Neural cell (in vitro differentiated cells): ENCODE data around the gene SKOR2. TPM values are rescaled to one million over a fixed set of nuclear protein-coding genes. Genes with fewer than 3 reads are reported as not detected.

Source experiments
- H2AFZ ChIP-seq: fragments of 200-600, 300-800 bp; sonication (generic), shearing (Covaris generic); 2 replicates; pipeline ENCODE4 v1.6.0; 2014; ENCODE audit warnings: low read depth, mild to moderate bottlenecking, antibody characterized with exemption, low read length, moderate library complexity
- H3F3A ChIP-seq: fragments of 200-600 bp; shearing (Covaris generic); 2 replicates; pipeline ENCODE4 v1.6.1; 2016; ENCODE audit warnings: mild to moderate bottlenecking, moderate library complexity, mixed read lengths, antibody characterized with exemption, low read length; ENCODE audit not compliant: insufficient read depth, poor library complexity, severe bottlenecking
- H3K27ac ChIP-seq: fragments of 200-600, 300-800 bp; sonication (generic), shearing (Covaris generic); 2 replicates; pipeline ENCODE4 v1.5.1; 2014; ENCODE audit warnings: mild to moderate bottlenecking, low read length, moderate library complexity
- H3K27me3 ChIP-seq: fragments of 300-800, 200-600 bp; sonication (generic), shearing (Covaris generic); 2 replicates; pipeline ENCODE4 v1.6.0; 2014; ENCODE audit warnings: mild to moderate bottlenecking, low read depth, low read length, moderate library complexity; ENCODE audit not compliant: insufficient read depth
- H3K36me3 ChIP-seq: fragments of 300-800, 200-600 bp; sonication (generic), shearing (Covaris generic); 2 replicates; pipeline ENCODE4 v1.5.1; 2014; ENCODE audit warnings: mild to moderate bottlenecking, antibody characterized with exemption, low read length, moderate library complexity; ENCODE audit not compliant: insufficient read depth
- H3K4me2 ChIP-seq: fragments of 300-800, 200-600 bp; sonication (generic), shearing (Covaris generic); 2 replicates; pipeline ENCODE4 v1.6.0; 2014; ENCODE audit warnings: mild to moderate bottlenecking, low read length
- H3K4me3 ChIP-seq: fragments of 300-800, 200-600 bp; sonication (generic), shearing (Covaris generic); 2 replicates; pipeline ENCODE4 v1.5.1; 2014; ENCODE audit warnings: mild to moderate bottlenecking, low read length, moderate library complexity
- H3K79me2 ChIP-seq: fragments of 200-600 bp; shearing (Covaris generic); replicated peaks from 2 replicates; pipeline ENCODE4 v1.6.0; 2014; ENCODE audit warnings: mild to moderate bottlenecking, low read length, moderate library complexity; ENCODE audit not compliant: insufficient read depth
- H3K9ac ChIP-seq: fragments of 300-800, 200-600 bp; sonication (generic), shearing (Covaris generic); 2 replicates; pipeline ENCODE4 v1.6.1; 2016; ENCODE audit warnings: mild to moderate bottlenecking, low read length, mixed read lengths
- H3K9me2 ChIP-seq: fragments of 200-600 bp; shearing (Covaris generic); 2 replicates; pipeline ENCODE4 v1.6.1; 2016; ENCODE audit warnings: mild to moderate bottlenecking, low read length, mixed read lengths; ENCODE audit not compliant: insufficient read depth
- H3K9me3 ChIP-seq: fragments of 200-600, 300-800 bp; sonication (generic), shearing (Covaris generic); 2 replicates; pipeline ENCODE4 v1.6.1; 2016; ENCODE audit warnings: mild to moderate bottlenecking, mixed run types, low read length, moderate library complexity, mixed read lengths
- H4K20me1 ChIP-seq: fragments of 200-600 bp; shearing (Covaris generic); 2 replicates; pipeline ENCODE4 v1.6.1; 2016; ENCODE audit warnings: mild to moderate bottlenecking, mixed run types; ENCODE audit not compliant: insufficient read depth
- CTCF ChIP-seq: fragments of 450-650 bp; IDR thresholded peaks from 2 replicates; pipeline ENCODE4 v1.5.1; 2014; ENCODE audit warnings: antibody characterized with exemption, mild to moderate bottlenecking, moderate library complexity; ENCODE audit not compliant: poor library complexity, severe bottlenecking
- EP300 ChIP-seq: fragments of 450-650 bp; conservative IDR thresholded peaks from 2 replicates; pipeline ENCODE4 v1.6.1; 2014; ENCODE audit warnings: antibody characterized with exemption, mild to moderate bottlenecking, moderate library complexity; ENCODE audit not compliant: poor library complexity, severe bottlenecking
- EZH2 ChIP-seq: fragments of 200-600, 300-800 bp; shearing (Covaris generic), sonication (generic); IDR thresholded peaks from 2 replicates; pipeline ENCODE4 v1.6.1; 2014; ENCODE audit warnings: antibody characterized with exemption, low read length, borderline replicate concordance, mild to moderate bottlenecking; ENCODE audit not compliant: insufficient read depth, poor library complexity, severe bottlenecking
- MXI1 ChIP-seq: fragments of 450-650 bp; conservative IDR thresholded peaks from 2 replicates; pipeline ENCODE4 v1.6.1; 2014; ENCODE audit warnings: antibody characterized with exemption, mild to moderate bottlenecking; ENCODE audit not compliant: poor library complexity, severe bottlenecking
- POLR2AphosphoS5 ChIP-seq: IDR thresholded peaks from 2 replicates; pipeline ENCODE4 v1.6.1; 2012
- RAD21 ChIP-seq: fragments of 450-650 bp; conservative IDR thresholded peaks from 2 replicates; pipeline ENCODE4 v1.6.1; 2014; ENCODE audit warnings: antibody characterized with exemption, mild to moderate bottlenecking, moderate library complexity
- REST ChIP-seq: IDR thresholded peaks from 2 replicates; pipeline ENCODE4 v1.6.1; 2012; ENCODE audit warnings: borderline replicate concordance
- SMC3 ChIP-seq: fragments of 450-650 bp; conservative IDR thresholded peaks from 2 replicates; pipeline ENCODE4 v1.6.1; 2014; ENCODE audit warnings: antibody characterized with exemption, mild to moderate bottlenecking, moderate library complexity; ENCODE audit not compliant: poor library complexity
- TAF1 ChIP-seq: IDR thresholded peaks from 2 replicates; pipeline ENCODE4 v1.6.1; 2012; ENCODE audit warnings: low read depth
- polyA plus RNA-seq: library from polyadenylated mRNA; depleted of rRNA; stranded (reverse); fragments of >200 nt; gene quantifications from 2 replicates; pipeline ENCODE4 v1.2.3, GENCODE V29; 2014

The SKOR2 gene
- polyA plus RNA-seq, 1 donor from 2014 or later: not detected

- TF ChIP-seq EZH2 (no peak), CTCF (no peak), POLR2AphosphoS5 (no peak), MXI1 (no peak)
- no peaks in the 10 kb centered on the region for H3K36me3 ChIP-seq
- H3K79me2 ChIP-seq: peaks cover 11% of the 10 kb centered on the region
- H3K4me3 ChIP-seq: no peak overlapping the region
- no peak overlapping the region for H2AFZ ChIP-seq
- H4K20me1 ChIP-seq: no peaks in the 10 kb centered on the region
- H3K9me2 ChIP-seq: no peaks in the 10 kb centered on the region
- no peak overlapping the region for H3K9ac ChIP-seq
- H3K4me2 ChIP-seq: no peak overlapping the region
- H3K9me3 ChIP-seq: no peaks in the 10 kb centered on the region
- H3K27ac ChIP-seq: no peak overlapping the region
- no peaks in the 10 kb centered on the region for H3F3A ChIP-seq
- H3K27me3 ChIP-seq: no peaks in the 10 kb centered on the region
Observed at GRCh38 chr18:47168509-47168908, 83.0 kb downstream of the SKOR2 start.

- Histone ChIP-seq H3K79me2 (peaks cover 11% of the 10 kb centered on the region), H3K27me3 (no peaks in the 10 kb centered on the region), H3F3A (no peaks in the 10 kb centered on the region), H3K36me3 (no peaks in the 10 kb centered on the region), H4K20me1 (no peaks in the 10 kb centered on the region), H3K4me2 (no peak overlapping the region), H3K9me3 (no peaks in the 10 kb centered on the region), H3K9me2 (no peaks in the 10 kb centered on the region), H3K27ac (no peak overlapping the region), H3K9ac (no peak overlapping the region), H3K4me3 (no peak overlapping the region), H2AFZ (no peak overlapping the region)
- TF ChIP-seq REST: no peak
- TF ChIP-seq RAD21: no peak
- TF ChIP-seq EP300: no peak
Observed at GRCh38 chr18:47166294-47166693, 85.2 kb downstream of the SKOR2 start.

GRCh38 chr18:47163241-47163640 is 88.2 kb downstream of the SKOR2 start:
- no peaks in the 10 kb centered on the region for H4K20me1 ChIP-seq
- TF ChIP-seq TAF1 (no peak), SMC3 (no peak), RAD21 (no peak), POLR2AphosphoS5 (no peak), REST (no peak), MXI1 (no peak), CTCF (no peak), EZH2 (no peak), EP300 (no peak)
- H3F3A ChIP-seq: no peaks in the 10 kb centered on the region
- no peaks in the 10 kb centered on the region for H3K9me3 ChIP-seq
- H3K4me2 ChIP-seq: no peak overlapping the region
- H3K36me3 ChIP-seq: no peaks in the 10 kb centered on the region
- H3K9ac ChIP-seq: no peak overlapping the region
- no peak overlapping the region for H3K4me3 ChIP-seq
- H3K27ac ChIP-seq: no peak overlapping the region
- no peaks in the 10 kb centered on the region for H3K9me2 ChIP-seq
- H2AFZ ChIP-seq: no peak overlapping the region
- peaks cover 4% of the 10 kb centered on the region for H3K79me2 ChIP-seq
- no peaks in the 10 kb centered on the region for H3K27me3 ChIP-seq
